ENCODE results near the gene ZNF616.

The ZNF616 gene

GRCh38 chr19:52140032-52140710, 433 bp upstream of the ZNF616 start:
- no peak for DNase-seq (ENCODE audit: low read depth)
- H3K4me3 ChIP-seq (ENCODE audit: low read length): peak overlapping the region; percentile 99
- TF ChIP-seq CTCF (conservative IDR thresholded peaks at IDR 0.05; ENCODE audit: low read depth, low read length): no peak

GRCh38 chr19:52138983-52139251, 821 bp downstream of the ZNF616 start:
- peak overlapping the region; percentile 99 for H3K4me3 ChIP-seq (ENCODE audit: low read length)
- no peak for TF ChIP-seq CTCF (conservative IDR thresholded peaks at IDR 0.05; ENCODE audit: low read depth, low read length)
- DNase-seq (ENCODE audit: low read depth): no peak

GRCh38 chr19:52138278-52138982, 1.3 kb downstream of the ZNF616 start:
- peak overlapping the region; percentile 99 for H3K4me3 ChIP-seq (ENCODE audit: low read length)
- DNase-seq (ENCODE audit: low read depth): no peak
- no peak for TF ChIP-seq CTCF (conservative IDR thresholded peaks at IDR 0.05; ENCODE audit: low read depth, low read length)

GRCh38 chr19:52120286-52120685, 19.5 kb downstream of the ZNF616 start:
- H3K4me3 ChIP-seq (ENCODE audit: low read length): no peak overlapping the region
- no peak for TF ChIP-seq CTCF (conservative IDR thresholded peaks at IDR 0.05; ENCODE audit: low read depth, low read length)
- no peak for DNase-seq (ENCODE audit: low read depth)

- DNase-seq (ENCODE audit: low read depth): no peak
- no peak for TF ChIP-seq CTCF (conservative IDR thresholded peaks at IDR 0.05; ENCODE audit: low read depth, low read length)
- H3K4me3 ChIP-seq (ENCODE audit: low read length): no peak overlapping the region
These were observed 24.1 kb downstream of the ZNF616 start for GRCh38 chr19:52115526-52116053.

GRCh38 chr19:52114691-52115090, 25.0 kb downstream of the ZNF616 start:
- no peak overlapping the region for H3K4me3 ChIP-seq (ENCODE audit: low read length)
- no peak for TF ChIP-seq CTCF (conservative IDR thresholded peaks at IDR 0.05; ENCODE audit: low read depth, low read length)
- DNase-seq (ENCODE audit: low read depth): no peak

- H3K4me3 ChIP-seq (ENCODE audit: low read length): no peak overlapping the region
- no peak for TF ChIP-seq CTCF (conservative IDR thresholded peaks at IDR 0.05; ENCODE audit: low read depth, low read length)
- DNase-seq (ENCODE audit: low read depth): no peak
These were observed 27.1 kb downstream of the ZNF616 start for GRCh38 chr19:52112624-52113023.

Measured in retinal pigment epithelial cell (primary cell).